ENCODE measurements around the gene ARHGAP4. TPM values are rescaled to one million over a fixed set of nuclear protein-coding genes. Genes with fewer than 3 reads are reported as not detected.

Gene ARHGAP4
- total RNA-seq, 1 donor from 2014 or later, result 43.7 TPM

- no peak for DNase-seq (ENCODE audit: low spot score)
Observed at GRCh38 chrX:153882086-153882498, 44.0 kb downstream of the ARHGAP4 start.

DNA sequence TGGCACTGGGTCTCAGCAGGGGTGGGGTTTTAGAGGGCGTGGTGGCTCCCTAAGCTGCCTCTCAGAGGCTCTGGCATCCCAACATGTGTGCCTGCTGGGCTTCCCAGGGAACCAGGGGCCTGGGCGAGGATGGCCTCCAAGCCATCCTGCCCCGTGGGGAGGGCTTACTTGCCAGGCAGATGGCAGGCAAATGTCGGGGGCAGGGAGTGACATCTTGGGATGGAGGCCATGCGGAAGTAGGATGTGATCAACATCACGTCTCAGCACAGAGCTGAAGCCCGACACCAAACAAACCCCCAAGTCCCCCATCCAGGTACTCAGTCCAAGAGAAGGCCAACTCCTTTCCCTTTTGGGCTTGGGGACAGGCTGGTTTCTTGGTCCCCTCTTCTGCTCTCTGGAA is 44.8 kb downstream of the ARHGAP4 start:
- no peak for DNase-seq (ENCODE audit: low spot score)

DNA sequence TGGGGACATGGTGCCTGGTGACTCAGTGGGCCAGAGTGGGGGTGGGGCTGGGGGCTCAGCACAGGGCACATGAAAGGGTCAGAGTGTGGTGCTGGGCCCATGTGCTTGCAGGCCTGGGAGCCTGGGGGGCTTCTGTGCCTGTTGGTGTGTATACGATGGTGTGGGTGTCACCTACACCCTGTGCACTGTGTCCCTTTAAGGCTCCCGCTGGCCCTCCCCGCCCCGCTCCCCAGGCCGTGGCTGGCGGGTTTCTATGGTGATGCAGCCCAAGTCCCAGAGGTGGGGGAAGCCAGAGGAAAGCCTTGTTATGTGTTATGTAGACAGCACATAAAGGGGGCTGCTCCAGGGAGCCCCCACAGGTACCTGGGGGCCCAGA is 45.6 kb downstream of the ARHGAP4 start:
- DNase-seq (ENCODE audit: low spot score), result no peak

GRCh38 chrX:153879741-153880439 is 46.2 kb downstream of the ARHGAP4 start:
- no peak for DNase-seq (ENCODE audit: low spot score)

- DNase-seq (ENCODE audit: low spot score), result no peak
Observed at GRCh38 chrX:153878969-153879653, 47.0 kb downstream of the ARHGAP4 start.

- DNase-seq (ENCODE audit: low spot score), result no peak
Observed at GRCh38 chrX:153878345-153878744, 47.7 kb downstream of the ARHGAP4 start.

DNA sequence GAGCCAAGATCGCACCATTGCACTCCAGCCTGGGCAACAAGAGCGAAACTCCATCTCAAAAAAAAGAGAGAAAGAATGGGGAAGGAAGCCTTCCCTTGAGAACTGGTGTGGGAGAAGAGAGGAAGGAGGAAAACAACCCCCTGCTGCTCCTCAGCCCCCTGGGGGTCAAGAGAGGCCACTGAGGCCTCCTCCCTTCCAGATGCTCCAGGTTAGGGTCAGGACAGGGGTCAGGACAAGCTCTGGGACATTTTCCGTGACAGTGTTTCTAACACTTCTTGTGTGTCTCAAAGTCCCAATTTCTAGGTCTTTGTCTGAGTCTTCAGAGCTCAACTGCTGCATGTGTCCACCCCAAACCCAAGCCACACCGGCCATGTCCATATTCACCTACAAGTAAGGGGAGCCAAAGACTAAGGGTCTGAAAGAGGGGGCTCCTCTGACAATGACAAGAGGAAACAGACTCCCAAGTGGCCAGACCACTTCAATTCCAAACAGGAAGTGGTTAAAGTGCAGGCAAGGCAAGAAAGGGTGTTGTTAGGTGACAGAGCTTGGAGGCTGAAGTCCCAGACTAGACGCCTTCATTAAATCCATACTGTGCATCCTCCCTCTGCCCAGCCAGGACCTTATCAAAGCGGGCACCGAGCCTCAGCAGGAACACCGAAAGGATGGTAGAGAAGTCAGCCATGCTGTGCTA is 48.3 kb downstream of the ARHGAP4 start:
- DNase-seq (ENCODE audit: low spot score), result no peak

GRCh38 chrX:153876112-153876491 is 50.0 kb downstream of the ARHGAP4 start:
- DNase-seq (ENCODE audit: low spot score), result no peak

- DNase-seq (ENCODE audit: low spot score), result peak; percentile 62
Observed at GRCh38 chrX:153875391-153876111, 50.5 kb downstream of the ARHGAP4 start.

- DNase-seq (ENCODE audit: low spot score), result no peak
Observed at GRCh38 chrX:153874366-153875125, 51.5 kb downstream of the ARHGAP4 start.

DNA sequence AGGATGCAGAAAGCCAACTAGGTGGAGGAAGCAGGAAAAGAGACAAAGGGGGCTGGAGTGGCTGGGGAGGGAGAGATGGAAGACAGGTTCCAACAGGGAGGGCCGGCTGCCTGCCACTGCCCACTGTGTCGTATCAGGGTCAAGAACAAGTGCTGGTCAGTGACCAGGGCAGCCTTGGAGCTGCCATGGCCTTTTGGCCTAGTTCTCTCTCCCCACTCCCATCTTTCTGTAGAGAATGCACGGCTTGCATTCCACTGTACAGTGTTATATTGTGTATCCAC is 52.0 kb downstream of the ARHGAP4 start:
- no peak for DNase-seq (ENCODE audit: low spot score)

DNA sequence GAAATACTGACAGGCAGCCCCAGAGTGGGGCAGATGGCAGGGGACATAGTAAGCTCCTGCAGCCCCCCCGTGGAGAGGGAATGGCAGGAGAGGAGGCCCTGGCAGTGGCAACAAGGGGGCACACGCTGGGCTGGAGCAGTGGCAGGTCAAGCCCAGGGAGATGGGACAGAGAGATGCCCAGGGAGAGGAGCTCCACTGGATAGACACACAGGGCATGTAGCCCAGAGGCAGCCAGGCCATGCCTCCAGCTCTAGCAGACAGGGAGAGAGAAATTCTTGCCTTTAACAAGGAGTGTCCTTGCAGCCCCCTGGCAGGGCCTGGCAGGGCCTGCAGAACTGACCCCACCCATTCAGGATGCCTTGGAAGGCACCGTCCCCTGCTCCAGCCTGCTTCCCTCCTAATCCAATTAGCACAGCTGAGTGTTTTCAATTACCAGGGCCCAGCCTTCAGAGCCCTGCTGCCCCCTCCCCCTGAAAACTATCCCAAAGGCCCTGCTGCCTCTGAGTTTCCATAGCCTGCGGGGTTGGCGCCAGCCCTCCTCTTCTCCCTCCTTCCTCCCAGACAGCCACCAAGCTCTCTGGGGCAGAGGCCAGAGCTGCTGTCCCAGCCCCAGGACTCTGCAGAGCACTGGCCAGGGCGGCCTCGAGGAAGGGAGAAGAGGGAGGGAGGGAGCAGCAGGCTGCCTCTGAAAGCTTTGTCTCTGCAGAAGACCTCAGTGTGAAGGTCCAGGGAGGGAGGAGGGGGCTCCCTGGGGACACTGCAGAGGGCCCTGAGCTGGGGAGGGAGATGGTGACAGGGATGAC is 52.6 kb downstream of the ARHGAP4 start:
- DNase-seq (ENCODE audit: low spot score), result no peak

GRCh38 chrX:153871946-153872878 is 53.9 kb downstream of the ARHGAP4 start:
- DNase-seq (ENCODE audit: low spot score), result no peak

DNA sequence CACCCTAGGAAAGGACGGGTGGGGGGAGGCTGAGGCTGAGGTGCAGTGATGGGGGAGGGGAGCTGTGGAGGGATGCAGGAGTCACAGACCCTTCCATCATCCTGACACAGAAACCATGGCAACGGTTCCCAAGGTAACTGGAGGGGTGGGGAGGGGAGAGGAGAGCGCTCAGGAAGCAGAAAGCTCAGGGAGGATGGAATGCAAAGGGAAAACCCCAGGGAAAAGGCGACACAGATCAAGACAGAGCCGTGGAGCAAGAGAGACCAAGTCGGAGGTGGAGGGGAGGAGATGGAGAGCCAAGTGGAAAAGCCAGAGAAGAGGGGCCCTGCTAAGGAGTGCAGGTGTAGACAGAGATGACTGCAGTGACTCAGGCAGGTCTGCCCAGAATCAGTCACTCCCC is 54.6 kb downstream of the ARHGAP4 start:
- DNase-seq (ENCODE audit: low spot score), result no peak

DNA sequence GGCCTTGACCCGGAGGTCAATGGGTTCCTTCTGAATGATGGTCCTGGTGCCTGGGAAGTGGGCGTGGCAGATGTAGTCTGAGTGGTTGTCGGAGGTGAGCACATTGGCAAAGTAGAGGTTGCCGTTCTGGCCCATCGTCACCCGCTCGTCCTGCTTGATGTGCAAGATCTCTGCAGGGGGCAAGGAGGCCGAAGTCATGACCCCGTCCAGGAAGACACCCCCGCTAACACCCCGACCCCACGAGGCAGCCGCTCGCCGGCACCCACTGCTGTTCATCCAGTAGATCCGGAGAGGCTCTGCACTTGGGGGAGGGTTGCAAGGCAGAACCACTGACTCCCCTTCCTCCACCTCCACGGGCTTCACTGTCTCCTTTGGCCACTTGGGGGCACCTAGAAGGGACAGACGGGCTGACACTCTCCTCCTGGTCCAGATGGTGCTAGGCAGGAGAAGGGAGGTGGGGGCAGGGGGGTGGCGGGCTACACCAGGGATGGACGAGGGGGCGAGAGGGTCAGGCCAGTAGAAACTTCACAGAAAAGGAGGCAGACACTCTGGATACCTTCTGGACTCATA is 55.2 kb downstream of the ARHGAP4 start:
- DNase-seq (ENCODE audit: low spot score), result no peak

DNA sequence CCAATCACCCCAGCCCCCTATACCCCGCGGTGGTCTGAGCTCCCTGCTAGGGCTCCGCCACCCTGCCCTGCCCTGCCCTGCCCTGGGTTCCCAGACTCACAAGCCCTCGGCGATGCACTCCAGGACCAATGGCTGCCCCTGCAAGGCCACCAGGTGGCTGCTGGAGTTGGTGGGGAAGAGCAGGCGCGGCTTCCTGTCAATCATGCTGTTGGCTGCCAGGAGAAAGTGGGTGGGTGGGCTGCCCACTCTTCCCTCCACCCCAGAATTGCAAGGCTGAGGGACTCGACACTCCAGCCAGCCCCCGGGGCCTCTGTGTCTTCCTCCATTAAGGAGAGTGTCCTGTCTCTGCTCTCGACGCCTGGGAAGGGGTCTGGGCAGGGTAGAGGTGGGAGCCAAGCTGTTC is 55.8 kb downstream of the ARHGAP4 start:
- DNase-seq (ENCODE audit: low spot score), result no peak

DNA sequence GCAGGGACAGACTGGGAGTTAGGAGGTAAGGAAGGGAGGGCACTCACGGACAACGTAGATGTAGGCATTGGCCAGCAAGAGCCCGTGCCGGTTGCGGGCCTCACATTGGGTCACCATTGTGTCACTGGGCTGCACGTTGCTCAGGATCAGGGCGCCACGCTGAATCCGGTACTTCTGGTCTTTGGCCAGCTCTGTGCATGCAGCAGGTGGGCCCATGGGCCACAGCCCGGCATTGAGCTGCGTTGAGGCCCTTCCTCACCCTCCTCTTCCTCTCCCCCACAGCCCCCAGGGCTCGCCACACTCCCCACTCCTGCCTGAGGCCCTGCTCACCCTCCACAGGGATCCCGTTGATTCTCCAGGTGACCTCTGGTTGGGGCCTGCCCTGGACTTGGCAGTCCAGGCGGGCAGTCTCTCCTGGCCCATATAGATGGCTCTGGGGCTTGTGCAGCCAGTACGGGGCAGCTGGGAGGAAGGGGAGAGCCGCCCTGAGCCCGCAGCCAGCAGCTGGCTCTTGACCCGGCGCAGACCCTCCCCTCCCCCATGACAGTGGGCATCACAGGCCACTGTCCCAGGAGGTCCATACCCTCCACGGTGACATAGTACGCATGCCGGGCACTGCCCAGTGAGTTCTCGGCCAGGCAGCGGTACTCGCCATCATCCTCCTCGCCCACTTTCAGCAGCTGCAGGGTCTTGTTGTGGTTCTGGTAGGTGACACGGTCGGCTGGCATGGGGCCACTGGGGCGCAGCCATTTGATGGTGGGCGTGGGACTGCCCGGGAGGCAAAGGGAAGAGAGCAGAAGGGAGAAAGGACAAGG is 56.4 kb downstream of the ARHGAP4 start:
- no peak for DNase-seq (ENCODE audit: low spot score)

- no peak for DNase-seq (ENCODE audit: low spot score)
Observed at GRCh38 chrX:153868576-153869472, 57.2 kb downstream of the ARHGAP4 start.

All from ureter (tissue), 1 donor.